MM.1S (cell line): ENCODE data around the gene PEAK1.

Experiments
- DNase-seq: peaks from one replicate; pipeline ENCODE4 v3.0.0-alpha.2; 2015
- H2AFZ ChIP-seq: fragments of 300-600 bp; sonication (generic); 2 replicates; pipeline ENCODE4 v1.6.0; 2016; ENCODE audit warnings: antibody characterized with exemption, low read length
- H3F3A ChIP-seq: fragments of 300-600 bp; sonication (generic); 2 replicates; pipeline ENCODE4 v1.6.1; 2016; ENCODE audit warnings: mild to moderate bottlenecking, antibody characterized with exemption, low read length, moderate library complexity, mixed read lengths; ENCODE audit not compliant: insufficient read depth
- H3K27ac ChIP-seq: fragments of 300-600 bp; sonication (generic); 2 replicates; pipeline ENCODE4 v1.5.1; 2016; ENCODE audit warnings: mild to moderate bottlenecking, low read length
- H3K27me3 ChIP-seq: fragments of 300-600 bp; sonication (generic); replicated peaks from 2 replicates; pipeline ENCODE4 v1.6.0; 2016; ENCODE audit warnings: low read length; ENCODE audit not compliant: insufficient read depth
- H3K36me3 ChIP-seq: fragments of 300-600 bp; sonication (generic); replicated peaks from 2 replicates; pipeline ENCODE4 v1.6.1; 2016; ENCODE audit warnings: mild to moderate bottlenecking, low read length, mixed read lengths; ENCODE audit not compliant: insufficient read depth
- H3K4me1 ChIP-seq: fragments of 300-600 bp; sonication (generic); 2 replicates; pipeline ENCODE4 v1.6.1; 2016; ENCODE audit warnings: low read length, mixed read lengths
- H3K4me2 ChIP-seq: fragments of 300-600 bp; sonication (generic); 2 replicates; pipeline ENCODE4 v1.6.0; 2016; ENCODE audit warnings: low read depth, low read length
- H3K4me3 ChIP-seq: fragments of 300-600 bp; sonication (generic); 2 replicates; pipeline ENCODE4 v1.5.1; 2016; ENCODE audit warnings: low read length, mixed read lengths
- H3K79me2 ChIP-seq: fragments of 300-600 bp; sonication (generic); 2 replicates; pipeline ENCODE4 v1.6.1; 2016; ENCODE audit warnings: mixed run types, low read length, mixed read lengths
- H3K9ac ChIP-seq: fragments of 300-600 bp; sonication (generic); 2 replicates; pipeline ENCODE4 v1.6.1; 2016; ENCODE audit warnings: low read length, mixed read lengths
- H3K9me2 ChIP-seq: fragments of 300-600 bp; sonication (generic); replicated peaks from 2 replicates; pipeline ENCODE4 v1.6.1; 2016; ENCODE audit warnings: mild to moderate bottlenecking, low read length, mixed read lengths; ENCODE audit not compliant: insufficient read depth
- H3K9me3 ChIP-seq: fragments of 300-600 bp; sonication (generic); replicated peaks from 2 replicates; pipeline ENCODE4 v1.6.1; 2016; ENCODE audit warnings: mild to moderate bottlenecking, low read length, mixed read lengths; ENCODE audit not compliant: insufficient read depth
- H4K20me1 ChIP-seq: fragments of 300-600 bp; sonication (generic); 2 replicates; pipeline ENCODE4 v1.6.1; 2016; ENCODE audit warnings: mild to moderate bottlenecking, low read length, moderate library complexity, mixed read lengths; ENCODE audit not compliant: insufficient read depth
- EZH2 ChIP-seq: fragments of 300-600 bp; sonication (generic); optimal IDR thresholded peaks from 2 replicates; pipeline ENCODE3; 2017; ENCODE audit warnings: low read depth, mild to moderate bottlenecking, antibody characterized with exemption, low read length, mixed read lengths
- EZH2phosphoT487 ChIP-seq: fragments of 300-600 bp; sonication (generic); IDR thresholded peaks from 2 replicates; pipeline ENCODE4 v1.6.1; 2018; ENCODE audit warnings: antibody characterized with exemption, low read length
- TF ChIP-seq, protein P1 (sequence below): fragments of 300-600 bp; sonication (generic); IDR thresholded peaks from 2 replicates; pipeline ENCODE4 v1.5.1; 2016; ENCODE audit warnings: antibody characterized with exemption, low read length, mixed read lengths

The PEAK1 gene

DNA sequence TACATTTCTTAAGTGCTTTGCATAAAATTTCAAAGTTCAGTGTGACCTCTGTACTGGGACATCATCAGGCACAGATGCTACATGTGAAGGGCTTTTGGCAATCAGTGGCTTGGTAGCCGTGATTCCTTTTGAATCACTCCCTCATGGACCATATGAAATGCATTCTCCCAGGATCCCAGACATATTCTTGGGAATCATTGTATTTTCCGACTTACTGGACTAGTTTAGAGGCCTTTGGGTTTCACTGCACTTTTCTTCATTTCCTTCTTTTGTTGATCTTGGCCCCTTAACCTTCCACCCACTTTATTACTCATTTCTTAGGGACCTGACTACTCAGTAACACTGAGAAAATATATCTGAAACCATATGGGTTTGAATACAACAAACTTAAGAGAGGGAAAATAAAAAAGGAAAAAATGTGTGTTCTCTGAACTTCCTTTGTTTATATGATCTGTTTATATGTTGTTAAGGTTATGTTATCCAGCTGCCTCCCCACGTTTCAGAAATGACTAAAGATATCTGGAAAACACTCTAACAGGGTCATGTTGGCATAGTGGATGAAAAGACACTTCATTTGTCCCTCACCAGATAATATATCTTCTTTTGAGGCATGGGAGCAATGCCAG is 35.9 kb upstream of the PEAK1 start:
- Histone ChIP-seq H4K20me1 (no peaks in the 10 kb centered on the region), H3K9ac (no peak overlapping the region), H3K4me1 (peaks cover 36% of the 10 kb centered on the region), H2AFZ (no peak overlapping the region), H3K79me2 (peaks cover 11% of the 10 kb centered on the region), H3K36me3 (no peaks in the 10 kb centered on the region), H3K4me2 (no peak overlapping the region), H3K27ac (no peak overlapping the region), H3K27me3 (no peaks in the 10 kb centered on the region), H3K4me3 (no peak overlapping the region), H3F3A (peaks cover 28% of the 10 kb centered on the region), H3K9me3 (no peaks in the 10 kb centered on the region), H3K9me2 (no peaks in the 10 kb centered on the region)
- DNase-seq: no peak
- TF ChIP-seq EZH2 (no peak), EZH2phosphoT487 (no peak)
- TF ChIP-seq, protein P1, sequence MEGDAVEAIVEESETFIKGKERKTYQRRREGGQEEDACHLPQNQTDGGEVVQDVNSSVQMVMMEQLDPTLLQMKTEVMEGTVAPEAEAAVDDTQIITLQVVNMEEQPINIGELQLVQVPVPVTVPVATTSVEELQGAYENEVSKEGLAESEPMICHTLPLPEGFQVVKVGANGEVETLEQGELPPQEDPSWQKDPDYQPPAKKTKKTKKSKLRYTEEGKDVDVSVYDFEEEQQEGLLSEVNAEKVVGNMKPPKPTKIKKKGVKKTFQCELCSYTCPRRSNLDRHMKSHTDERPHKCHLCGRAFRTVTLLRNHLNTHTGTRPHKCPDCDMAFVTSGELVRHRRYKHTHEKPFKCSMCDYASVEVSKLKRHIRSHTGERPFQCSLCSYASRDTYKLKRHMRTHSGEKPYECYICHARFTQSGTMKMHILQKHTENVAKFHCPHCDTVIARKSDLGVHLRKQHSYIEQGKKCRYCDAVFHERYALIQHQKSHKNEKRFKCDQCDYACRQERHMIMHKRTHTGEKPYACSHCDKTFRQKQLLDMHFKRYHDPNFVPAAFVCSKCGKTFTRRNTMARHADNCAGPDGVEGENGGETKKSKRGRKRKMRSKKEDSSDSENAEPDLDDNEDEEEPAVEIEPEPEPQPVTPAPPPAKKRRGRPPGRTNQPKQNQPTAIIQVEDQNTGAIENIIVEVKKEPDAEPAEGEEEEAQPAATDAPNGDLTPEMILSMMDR: no peak

DNA sequence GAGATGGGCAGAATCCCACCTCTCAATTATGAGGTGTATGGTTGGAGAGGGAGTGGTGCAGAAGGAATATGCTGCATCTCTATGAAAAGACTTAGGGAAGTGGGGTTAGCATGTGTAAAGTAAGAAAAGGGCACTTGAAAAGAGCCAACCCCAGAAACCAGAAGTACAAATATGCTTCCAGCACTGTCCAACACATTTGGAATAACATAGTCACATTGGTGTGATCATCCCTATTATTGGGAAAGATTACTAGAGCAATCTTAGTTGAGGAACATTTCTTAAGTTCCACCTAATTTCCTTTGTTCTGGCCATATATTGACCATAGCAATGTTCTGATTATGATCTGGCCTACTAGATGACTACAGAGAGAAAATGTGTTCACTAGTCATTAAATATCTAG is 35.0 kb upstream of the PEAK1 start:
- Histone ChIP-seq H3K4me2 (no peak overlapping the region), H3K79me2 (peaks cover 11% of the 10 kb centered on the region), H4K20me1 (no peaks in the 10 kb centered on the region), H3K27me3 (no peaks in the 10 kb centered on the region), H3K27ac (no peak overlapping the region), H3K4me3 (no peak overlapping the region), H3K9me3 (no peaks in the 10 kb centered on the region), H3F3A (peaks cover 28% of the 10 kb centered on the region), H3K9ac (no peak overlapping the region), H3K9me2 (no peaks in the 10 kb centered on the region), H3K36me3 (no peaks in the 10 kb centered on the region), H3K4me1 (peaks cover 36% of the 10 kb centered on the region), H2AFZ (no peak overlapping the region)
- TF ChIP-seq EZH2 (no peak), EZH2phosphoT487 (no peak)
- TF ChIP-seq, protein P1: no peak
- no peak for DNase-seq

DNA sequence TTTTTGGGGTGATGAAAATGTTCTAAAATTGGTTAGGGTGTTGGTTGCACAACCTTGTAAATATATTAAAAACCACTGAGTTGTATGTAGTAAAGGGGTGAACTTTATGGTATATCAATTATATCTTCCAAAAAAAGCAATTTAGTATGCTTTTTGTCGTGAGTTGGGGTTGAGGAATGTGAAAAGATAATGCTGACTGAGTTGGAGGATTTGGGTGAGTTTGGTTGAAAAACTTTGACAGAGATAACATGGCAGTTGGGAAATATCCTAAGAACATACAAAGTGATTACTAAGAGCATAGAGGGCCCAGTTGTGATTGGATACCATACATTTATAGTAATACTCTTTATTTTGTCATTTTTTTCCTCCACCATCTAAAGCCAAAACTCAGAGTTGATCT is 34.4 kb upstream of the PEAK1 start:
- no peak for TF ChIP-seq EZH2
- TF ChIP-seq EZH2phosphoT487: no peak
- H3K27me3 ChIP-seq: no peaks in the 10 kb centered on the region
- no peaks in the 10 kb centered on the region for H3K9me3 ChIP-seq
- no peak overlapping the region for H3K4me2 ChIP-seq
- peaks cover 11% of the 10 kb centered on the region for H3K79me2 ChIP-seq
- no peak for DNase-seq
- H3K4me3 ChIP-seq: no peak overlapping the region
- no peaks in the 10 kb centered on the region for H3K9me2 ChIP-seq
- no peak overlapping the region for H2AFZ ChIP-seq
- H3K27ac ChIP-seq: no peak overlapping the region
- H3F3A ChIP-seq: peaks cover 28% of the 10 kb centered on the region
- no peaks in the 10 kb centered on the region for H4K20me1 ChIP-seq
- no peak overlapping the region for H3K9ac ChIP-seq
- peaks cover 36% of the 10 kb centered on the region for H3K4me1 ChIP-seq
- no peaks in the 10 kb centered on the region for H3K36me3 ChIP-seq

DNA sequence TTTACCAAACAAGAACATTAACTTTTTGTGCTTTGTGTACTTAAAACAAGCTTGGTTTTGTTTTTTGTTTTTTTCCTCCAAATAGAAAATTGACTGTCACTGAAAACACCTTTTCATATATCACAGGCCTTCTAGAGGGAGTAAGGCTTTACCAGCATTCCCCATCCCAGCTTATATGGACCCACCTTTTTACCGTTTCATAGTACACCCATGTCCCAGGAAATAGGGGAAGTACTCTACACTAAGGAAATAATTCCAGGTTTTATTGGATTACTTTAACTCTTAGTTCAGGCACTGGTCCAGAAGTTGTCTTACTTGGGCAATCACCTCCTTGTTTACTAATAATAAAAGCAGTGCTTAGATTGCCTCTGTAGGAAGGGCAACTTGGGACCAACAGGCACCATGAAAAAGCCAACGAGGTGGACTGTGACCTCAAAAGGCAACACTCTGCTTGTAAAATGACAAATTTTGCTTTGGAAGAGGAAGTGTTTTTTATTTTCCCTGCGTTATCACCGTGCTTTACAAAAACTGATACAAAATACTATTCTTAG is 27.0 kb upstream of the PEAK1 start:
- no peaks in the 10 kb centered on the region for H3K9me3 ChIP-seq
- no peaks in the 10 kb centered on the region for H3K27me3 ChIP-seq
- no peaks in the 10 kb centered on the region for H3K9me2 ChIP-seq
- H3K79me2 ChIP-seq: peaks cover 40% of the 10 kb centered on the region
- H3K4me3 ChIP-seq: no peak overlapping the region
- no peak overlapping the region for H3K27ac ChIP-seq
- no peak overlapping the region for H3K9ac ChIP-seq
- no peaks in the 10 kb centered on the region for H3K36me3 ChIP-seq
- no peak overlapping the region for H2AFZ ChIP-seq
- no peak for TF ChIP-seq EZH2phosphoT487
- TF ChIP-seq EZH2: no peak
- TF ChIP-seq, protein P1: no peak
- no peaks in the 10 kb centered on the region for H3F3A ChIP-seq
- H3K4me2 ChIP-seq: no peak overlapping the region
- H3K4me1 ChIP-seq: no peaks in the 10 kb centered on the region
- H4K20me1 ChIP-seq: no peaks in the 10 kb centered on the region; the same call in 1 of the 2 replicates
- no peak for DNase-seq
